HG02588 (cell line): ENCODE data around the gene PRPF40A.

Experiments
- ATAC-seq: cut with Tn5 transposase; IDR thresholded peaks from one replicate; pipeline ENCODE4 v1.9.1; 2021; ENCODE audit warnings: mild to moderate bottlenecking, moderate library complexity; ENCODE audit not compliant: unreplicated experiment

PRPF40A gene

GRCh38 chr2:152622219-152622618 lies 95.0 kb downstream of the PRPF40A start:
- ATAC-seq = no peak

DNA sequence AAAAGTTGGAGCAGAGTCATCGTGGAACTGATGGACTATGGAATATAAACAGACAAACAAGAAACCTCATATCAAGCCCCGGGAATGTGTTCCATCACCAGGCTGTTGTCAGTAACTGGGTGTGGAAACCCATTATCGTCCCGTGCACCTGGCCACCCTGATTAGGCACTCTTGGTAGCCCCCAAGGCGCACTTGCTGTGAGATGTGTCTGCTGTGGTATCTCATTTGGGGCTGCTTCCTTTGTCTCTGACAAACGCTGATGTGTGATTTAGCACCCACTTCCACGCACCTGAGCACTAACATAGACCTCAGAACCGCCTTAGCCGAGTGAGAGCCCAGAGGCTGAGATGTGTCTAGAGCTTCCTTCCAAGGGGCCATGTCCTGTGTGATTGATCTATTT lies 96.3 kb downstream of the PRPF40A start:
- no peak for ATAC-seq

GRCh38 chr2:152620208-152620607 lies 97.1 kb downstream of the PRPF40A start:
- no peak for ATAC-seq

- no peak for ATAC-seq
These were observed 99.1 kb downstream of the PRPF40A start for GRCh38 chr2:152618193-152618564.

DNA sequence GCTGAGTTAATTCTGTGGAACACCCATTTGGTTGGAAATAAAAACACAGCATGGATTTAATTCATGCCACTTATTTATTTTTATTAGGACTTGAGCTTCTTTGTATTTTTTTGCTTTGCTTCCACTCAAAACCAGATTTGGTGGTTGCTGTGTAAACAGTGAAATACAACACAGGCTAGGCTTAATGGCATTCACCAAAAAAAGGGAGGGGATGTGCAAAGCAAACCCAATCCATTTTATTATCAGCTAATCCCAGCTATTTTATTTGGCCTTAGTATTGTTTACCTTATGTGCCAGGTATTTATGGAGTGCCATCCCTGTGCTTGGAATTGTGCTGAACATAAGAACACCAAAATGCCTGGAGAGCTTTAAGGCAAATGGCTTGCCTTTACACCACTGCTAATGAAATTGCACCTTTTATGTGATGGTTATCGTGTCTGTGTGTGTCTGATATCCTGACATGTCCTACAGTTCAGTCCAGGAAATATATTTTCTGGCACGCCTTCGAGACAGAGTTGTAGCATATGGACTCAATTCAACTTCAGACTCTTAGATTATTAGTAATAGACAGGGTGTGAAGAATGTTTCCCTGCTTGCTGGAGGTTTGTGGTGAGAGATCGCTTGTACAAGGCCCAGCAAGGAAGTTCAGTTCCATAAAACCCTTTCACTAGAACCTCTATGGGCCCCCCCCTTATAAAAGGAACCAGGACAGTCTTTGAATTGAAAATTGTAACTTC lies 99.6 kb downstream of the PRPF40A start:
- no peak for ATAC-seq

DNA sequence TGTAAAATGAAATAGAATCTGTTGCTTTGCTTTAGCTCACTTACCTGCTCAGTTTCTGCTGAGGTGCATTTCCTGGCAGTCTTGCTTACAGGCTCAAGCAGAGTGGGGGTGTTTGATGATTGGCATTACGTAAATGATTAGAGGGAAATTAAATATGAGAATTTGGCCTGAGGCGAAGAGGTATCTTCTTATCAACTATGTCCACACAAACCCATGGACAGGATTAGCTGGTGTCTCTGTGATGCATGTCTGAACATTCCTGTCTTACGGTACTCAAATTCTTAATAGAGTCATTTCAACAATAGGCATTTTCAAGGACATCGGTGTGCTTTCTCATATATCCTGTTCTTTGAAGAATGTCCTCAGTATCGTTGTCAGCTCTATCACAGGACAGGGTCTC lies 102.1 kb downstream of the PRPF40A start:
- ATAC-seq = no peak

DNA sequence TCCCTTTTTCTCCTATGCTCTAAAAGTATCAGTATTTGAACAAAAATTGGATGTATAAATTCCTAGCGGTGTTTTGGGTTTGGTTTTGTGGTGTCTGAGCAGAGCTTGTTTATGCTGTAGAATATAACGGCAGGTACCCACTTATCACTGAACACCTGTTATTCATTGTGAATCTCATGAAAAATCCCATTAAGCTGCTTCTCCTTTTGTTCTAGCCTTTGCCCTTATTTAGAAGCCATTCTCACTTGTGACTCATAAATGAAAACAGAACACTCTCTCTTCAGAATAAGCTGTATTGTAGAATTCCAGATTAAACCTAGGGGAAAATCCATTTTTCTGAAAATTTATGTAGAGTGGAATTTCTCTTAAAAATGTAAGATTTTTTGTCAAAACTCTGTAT lies 104.0 kb downstream of the PRPF40A start:
- no peak for ATAC-seq

GRCh38 chr2:152611458-152612231 lies 105.6 kb downstream of the PRPF40A start:
- ATAC-seq = peak; percentile 85

- ATAC-seq = no peak
These were observed 107.6 kb downstream of the PRPF40A start for GRCh38 chr2:152609699-152610098.

- ATAC-seq = no peak
These were observed 108.1 kb downstream of the PRPF40A start for GRCh38 chr2:152609154-152609553.

- no peak for ATAC-seq
These were observed 109.4 kb downstream of the PRPF40A start for GRCh38 chr2:152607793-152608300.

- no peak for ATAC-seq
These were observed 110.3 kb downstream of the PRPF40A start for GRCh38 chr2:152606941-152607340.

DNA sequence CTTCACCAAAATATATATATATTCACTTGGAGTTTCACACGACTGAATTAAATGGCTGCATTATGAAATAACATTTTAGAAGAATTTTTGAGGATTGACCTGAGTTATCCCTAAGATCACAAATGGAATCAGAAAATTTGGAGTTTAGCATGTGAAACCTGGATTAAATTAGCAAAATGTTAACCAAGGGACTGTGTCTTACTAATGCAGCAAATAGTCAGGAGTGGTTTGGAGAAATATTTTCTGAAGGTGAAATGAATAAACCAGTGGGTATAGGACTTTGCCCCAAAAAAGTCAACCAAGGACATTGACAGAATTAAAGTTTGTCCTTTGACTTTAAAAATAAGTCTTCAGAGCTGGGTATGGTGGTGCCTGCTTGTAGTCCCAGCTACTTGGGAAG lies 111.2 kb downstream of the PRPF40A start:
- no peak for ATAC-seq

- ATAC-seq = no peak
These were observed 114.1 kb downstream of the PRPF40A start for GRCh38 chr2:152603166-152603565.

- ATAC-seq = no peak
These were observed 114.5 kb downstream of the PRPF40A start for GRCh38 chr2:152602750-152603149.
